Liver (tissue), 3 donors: Measurements from ENCODE around the gene COQ7.
A peak's percentile ranks its signal among the peaks of the same experiment; 100 is the strongest.

Source experiments
- ATF3 ChIP-seq: IDR thresholded peaks from 2 replicates; pipeline ENCODE4 v1.6.1; 2016; ENCODE audit warnings: antibody characterized with exemption
- CTCF ChIP-seq: fragments of 150-350 bp; IDR thresholded peaks from 2 replicates; pipeline ENCODE4 v1.5.1; 2017; ENCODE audit warnings: improper control_type of control experiment, low read depth, low read length; ENCODE audit not compliant: missing input control
- EGR1 ChIP-seq, 2 donors: IDR thresholded peaks; 2 replicates each; pipeline ENCODE4 v1.6.1; 2016 to 2018; ENCODE audit warnings: antibody characterized with exemption in 2 of 2, low read depth in 2 of 2
- FOXA1 ChIP-seq: IDR thresholded peaks from 2 replicates; pipeline ENCODE4 v1.6.1; 2016; ENCODE audit warnings: antibody characterized with exemption
- GABPA ChIP-seq, 2 donors: IDR thresholded peaks in 1 of 2; conservative IDR thresholded peaks in 1 of 2; 2 replicates each; pipeline ENCODE4 v1.6.1; 2016; ENCODE audit warnings: antibody characterized with exemption in 2 of 2, mild to moderate bottlenecking in 1 of 2, moderate library complexity in 1 of 2
- JUND ChIP-seq, 2 donors: IDR thresholded peaks; 2 replicates each; pipeline ENCODE4 v1.6.1; 2016; ENCODE audit warnings: antibody characterized with exemption in 2 of 2
- RAD21 ChIP-seq, 2 donors: IDR thresholded peaks; 2 replicates each; pipeline ENCODE4 v1.6.1; 2016; ENCODE audit warnings: antibody characterized with exemption in 2 of 2, mild to moderate bottlenecking in 2 of 2
- REST ChIP-seq: IDR thresholded peaks from 2 replicates; pipeline ENCODE4 v1.6.1; 2016; ENCODE audit warnings: antibody characterized with exemption, mild to moderate bottlenecking
- RXRA ChIP-seq, 2 donors: IDR thresholded peaks; 2 replicates each; pipeline ENCODE4 v1.6.1; 2017 to 2018; ENCODE audit warnings: antibody characterized with exemption in 2 of 2, mild to moderate bottlenecking in 1 of 2
- SP1 ChIP-seq: IDR thresholded peaks from 2 replicates; pipeline ENCODE4 v1.6.1; 2018; ENCODE audit warnings: antibody characterized with exemption, mild to moderate bottlenecking
- TAF1 ChIP-seq: conservative IDR thresholded peaks from 2 replicates; pipeline ENCODE4 v1.6.1; 2016; ENCODE audit warnings: antibody characterized with exemption, mild to moderate bottlenecking
- YY1 ChIP-seq: IDR thresholded peaks from 2 replicates; pipeline ENCODE4 v1.6.1; 2016; ENCODE audit warnings: antibody characterized with exemption, mild to moderate bottlenecking
- ZBTB33 ChIP-seq: IDR thresholded peaks from 2 replicates; pipeline ENCODE4 v1.6.1; 2016; ENCODE audit warnings: antibody characterized with exemption
- TF ChIP-seq, protein P1 (sequence below): IDR thresholded peaks from 2 replicates; pipeline ENCODE4 v1.6.1; 2016; ENCODE audit warnings: antibody characterized with exemption
- donor health status: healthy.
- donor health status: healthy.

GRCh38 chr16:19086322-19087199 is 19.1 kb downstream of the COQ7 start:
- no peak for TF ChIP-seq EGR1 (IDR thresholded peaks at IDR 0.05; ENCODE audit: low read depth in 2 of 2)
- peak; percentile 98 for TF ChIP-seq CTCF
- TF ChIP-seq SP1, result no peak
- no peak for TF ChIP-seq TAF1
- TF ChIP-seq GABPA (IDR thresholded peaks at IDR 0.05 in 1 of 2, conservative IDR thresholded peaks at IDR 0.05 in 1 of 2), result no peak
- peak; percentile 45 to 57 for TF ChIP-seq RXRA (IDR thresholded peaks at IDR 0.05)
- TF ChIP-seq JUND (IDR thresholded peaks at IDR 0.05), result no peak
- TF ChIP-seq, protein P1, sequence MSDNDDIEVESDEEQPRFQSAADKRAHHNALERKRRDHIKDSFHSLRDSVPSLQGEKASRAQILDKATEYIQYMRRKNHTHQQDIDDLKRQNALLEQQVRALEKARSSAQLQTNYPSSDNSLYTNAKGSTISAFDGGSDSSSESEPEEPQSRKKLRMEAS, result no peak
- peak; percentile 99 to 100 for TF ChIP-seq RAD21 (IDR thresholded peaks at IDR 0.05)
- TF ChIP-seq FOXA1, result no peak
- TF ChIP-seq REST, result no peak
- TF ChIP-seq ZBTB33, result peak; percentile 91
- no peak for TF ChIP-seq YY1
- no peak for TF ChIP-seq ATF3
